B cell (primary cell): Measurements from ENCODE around the gene CYP2W1. TPM values are rescaled to one million over a fixed set of nuclear protein-coding genes. Genes with fewer than 3 reads are reported as not detected.

ENCODE experiments used
- ATAC-seq: fragments of 200-7000 bp; cut with Tn5 transposase; one replicate; pipeline ENCODE4 v1.10.0; 2021; ENCODE audit warnings: low read depth, mild to moderate bottlenecking, moderate number of reproducible peaks, moderate library complexity
- CTCF ChIA-PET: fragments of 350-600 bp; sonication (Branson Sonifier 250); formaldehyde crosslinking; loops from one replicate; lab custom pipeline; 2021; ENCODE audit warnings: antibody characterized with exemption, inconsistent platforms; lab: Charles Lee
- POLR2A ChIA-PET: fragments of 350-600 bp; sonication (Branson Sonifier 250); formaldehyde crosslinking; loops from one replicate; lab custom pipeline; 2021; ENCODE audit warnings: antibody characterized with exemption; lab: Charles Lee
- DNase-seq: peaks from one replicate; pipeline ENCODE4 v3.0.0; 2013
- H2AFZ ChIP-seq: 2 replicates; pipeline ENCODE4 v1.6.1; 2012; ENCODE audit warnings: mild to moderate bottlenecking, low read depth, low read length; ENCODE audit not compliant: insufficient read depth, poor library complexity, severe bottlenecking
- H3K27ac ChIP-seq, 2 donors: 1 replicate in 1 of 2; 2 replicates in 1 of 2; pipeline ENCODE4 v1.5.1; 2012 to 2013; ENCODE audit warnings: low read length in 2 of 2, mild to moderate bottlenecking in 2 of 2, moderate library complexity in 1 of 2
- H3K27me3 ChIP-seq, 4 experiments: fragments of 200-600 bp in 1 of 4; sonication (generic) in 1 of 4; replicated peaks in 1 of 4; 1 replicate in 2 of 4; 2 replicates in 2 of 4; pipeline versions ENCODE4 v1.6.1 to v1.7.0; 2013 to 2016; ENCODE audit warnings: low read length in 3 of 4, mild to moderate bottlenecking in 2 of 4, mixed read lengths in 1 of 4, moderate library complexity in 1 of 4; ENCODE audit not compliant: insufficient read depth in 4 of 4, control insufficient read depth in 3 of 4; ENCODE audit errors: control extremely low read depth in 1 of 4
- H3K36me3 ChIP-seq, 2 experiments: replicated peaks in 1 of 2; 1 replicate in 1 of 2; 2 replicates in 1 of 2; pipeline versions ENCODE4 v1.6.1 to v1.7.1; 2013; ENCODE audit warnings: low read length in 1 of 2; ENCODE audit not compliant: insufficient read depth in 2 of 2, control insufficient read depth in 1 of 2; ENCODE audit errors: control extremely low read depth in 1 of 2, extremely low read depth in 1 of 2
- H3K4me1 ChIP-seq, 2 donors: fragments of 200-600 bp in 1 of 2; sonication (generic) in 1 of 2; 1 replicate in 1 of 2; 2 replicates in 1 of 2; pipeline versions ENCODE4 v1.5.1 to v1.6.1; 2013 to 2017; ENCODE audit warnings: low read length in 2 of 2; ENCODE audit not compliant: control insufficient read depth in 2 of 2, insufficient read depth in 2 of 2
- H3K4me2 ChIP-seq: replicated peaks from 2 replicates; pipeline ENCODE3; 2012; ENCODE audit warnings: mild to moderate bottlenecking, low read depth, low read length; ENCODE audit not compliant: poor library complexity, severe bottlenecking
- H3K4me3 ChIP-seq, 5 experiments: fragments of 200-600 bp in 1 of 5; sonication (generic) in 1 of 5; 1 replicate in 3 of 5; 2 replicates in 2 of 5; pipeline versions ENCODE4 v1.5.1 to v1.7.0; 2011 to 2016; ENCODE audit warnings: low read length in 4 of 5, mild to moderate bottlenecking in 4 of 5, low read depth in 2 of 5, control low read depth in 1 of 5, moderate library complexity in 1 of 5; ENCODE audit not compliant: insufficient read depth in 1 of 5; ENCODE audit errors: control extremely low read depth in 1 of 5, extremely low read depth in 1 of 5
- H3K79me2 ChIP-seq: fragments of 200-600 bp; sonication (generic); one replicate; pipeline ENCODE4 v1.6.0; 2016; ENCODE audit warnings: low read length; ENCODE audit not compliant: control insufficient read depth, insufficient read depth
- H3K9ac ChIP-seq: fragments of 200-600 bp; sonication (generic); 2 replicates; pipeline ENCODE4 v1.6.1; 2017; ENCODE audit warnings: mild to moderate bottlenecking, low read length, moderate library complexity
- H3K9me3 ChIP-seq, 3 donors: one replicate each; pipeline versions ENCODE4 v1.6.1 to v1.7.1; 2013; ENCODE audit warnings: low read length in 2 of 3; ENCODE audit not compliant: control insufficient read depth in 2 of 3, insufficient read depth in 1 of 3; ENCODE audit errors: control extremely low read depth in 1 of 3
- H4K20me1 ChIP-seq: 2 replicates; pipeline ENCODE4 v1.6.0; 2012; ENCODE audit warnings: mild to moderate bottlenecking, low read length; ENCODE audit not compliant: insufficient read depth, control insufficient read depth, poor library complexity, severe bottlenecking
- H3K27ac Mint-ChIP-seq: one replicate; pipeline ENCODE4 v1.8.0; 2021; ENCODE audit warnings: mixed read lengths
- H3K27me3 Mint-ChIP-seq: one replicate; pipeline ENCODE4 v1.8.0; 2021; ENCODE audit warnings: mixed read lengths
- H3K4me1 Mint-ChIP-seq: one replicate; pipeline ENCODE4 v1.8.0; 2021; ENCODE audit warnings: mixed read lengths
- H3K4me3 Mint-ChIP-seq: one replicate; pipeline ENCODE4 v1.8.0; 2021; ENCODE audit warnings: mixed read lengths
- H3K9me3 Mint-ChIP-seq: one replicate; pipeline ENCODE4 v1.8.0; 2022; ENCODE audit warnings: mixed read lengths; ENCODE audit not compliant: insufficient read depth
- WGBS: methylation state at CpG from one replicate; pipeline ENCODE4 v1.1.5; 2013; ENCODE audit warnings: missing lambda C conversion rate; ENCODE audit not compliant: insufficient coverage; 5-methylcytosine and 5-hydroxymethylcytosine counted together
- intact Hi-C: fragments of 100-400 bp; cut with micrococcal nuclease; formaldehyde crosslinking; loops from one replicate; pipeline ENCODE4 v1.10.0; 2022
- polyA plus RNA-seq: library from polyadenylated mRNA; depleted of rRNA; stranded (reverse); fragments of >200 nt; gene quantifications from 2 replicates; pipeline ENCODE4 v1.2.3, GENCODE V29; 2012
- total RNA-seq, 2 donors: library from RNA; stranded (reverse); fragments of 120-200 nt in 1 of 2; gene quantifications; 1 replicate in 1 of 2; 2 replicates in 1 of 2; pipeline versions ENCODE4 v1.2.3 to v1.2.4, GENCODE V29; 2013 to 2022
- TF ChIP-seq, protein P1 (sequence below): fragments of 200-600 bp; IDR thresholded peaks from one replicate; pipeline ENCODE4 v1.8.0; 2022; ENCODE audit warnings: antibody characterized with exemption, mild to moderate bottlenecking

CYP2W1 gene
- total and polyA plus RNA-seq, 2 donors (not counting 1 experiment from before 2014, with no cell fraction given) = not detected

DNA sequence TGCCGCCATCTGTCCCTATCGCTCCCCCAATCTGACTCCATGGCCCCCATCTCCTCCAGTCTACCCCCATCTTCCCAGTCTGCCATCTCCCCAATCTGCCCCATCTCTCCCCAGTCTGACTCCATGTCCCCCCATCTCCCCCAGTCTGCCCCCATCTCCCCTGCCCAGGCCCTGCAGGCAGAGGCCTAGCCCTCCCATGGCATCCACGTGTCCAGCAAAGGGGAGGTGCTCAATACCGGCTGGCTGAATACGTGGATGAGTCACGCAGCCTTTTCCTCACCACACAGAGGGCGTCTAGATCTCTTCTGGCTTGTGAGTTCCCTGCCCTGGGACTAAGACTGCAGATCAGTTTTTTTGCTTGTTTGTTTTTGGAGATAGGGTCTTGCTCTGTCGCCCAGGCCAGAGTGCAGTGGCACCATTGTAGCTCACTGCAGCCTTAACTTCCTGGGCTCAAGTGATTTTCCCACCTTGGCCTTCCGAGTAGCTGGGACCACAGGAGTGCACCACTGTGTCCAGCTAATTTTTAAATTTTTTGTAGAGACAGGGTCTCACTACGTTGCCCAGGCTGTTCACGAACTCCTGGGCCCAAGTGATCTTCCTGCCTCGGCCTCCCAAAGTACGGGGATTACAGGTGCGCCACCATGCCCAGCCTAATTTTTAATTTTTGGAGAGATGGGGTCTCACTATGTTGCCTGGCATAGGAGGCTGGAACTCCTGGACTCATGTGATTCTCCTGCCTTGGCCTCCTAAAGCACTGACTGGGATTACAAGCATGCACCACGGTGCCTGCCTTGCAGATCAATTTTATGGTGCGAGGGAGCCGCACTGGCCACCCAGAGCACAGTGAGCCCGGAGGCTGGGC is 46.0 kb downstream of the CYP2W1 start:
- WGBS = 84% methylated on average over 13 of the region's 18 CpGs
- Histone ChIP-seq H3K36me3 (peaks cover 0 to 8% of the 10 kb centered on the region in 2 experiments), H3K4me3 (peak overlapping the region in 4 of 5 experiments; percentile 50 to 65 (median 58)), H4K20me1 (peaks cover 23% of the 10 kb centered on the region), H3K4me1 (peaks cover 51 to 64% of the 10 kb centered on the region in 2 donors), H3K4me2 (peak overlapping the region; percentile 97), H3K27me3 (peaks cover 0 to 4% (median 1%) of the 10 kb centered on the region in 4 experiments), H3K79me2 (peaks cover 26% of the 10 kb centered on the region), H2AFZ (peak overlapping the region; percentile 72), H3K27ac (peak overlapping the region; percentile 47 to 56), H3K9me3 (peaks cover 0 to 13% (median 0%) of the 10 kb centered on the region in 3 donors), H3K9ac (peak overlapping the region; percentile 75)
- DNase-seq (peak; percentile 58), ATAC-seq (peak; percentile 11)
- POLR2A ChIA-PET = interaction anchor here (2.3 kb wide), 1 partner anchor 15 kb away, joined by 7 read pairs; the partner anchor contains the start of gene GPR146
- peaks cover 56% of the 10 kb centered on the region for H3K4me1 Mint-ChIP-seq
- peaks cover 3% of the 10 kb centered on the region for H3K27me3 Mint-ChIP-seq
- CTCF ChIA-PET = interaction anchor here (0.7 to 1.7 kb wide), 3 partner anchors 14 to 37 kb away, joined by 3 to 6 read pairs (median 4); no protein-coding TSS in a partner anchor
- H3K27ac Mint-ChIP-seq = peak overlapping the region; percentile 82
- peak overlapping the region; percentile 89 for H3K4me3 Mint-ChIP-seq
- intact Hi-C loops = loop anchor here (1.0 to 2.0 kb wide), 5 partner anchors 25 to 131 kb away; partner anchors contain the start of gene ZFAND2A
- no peaks in the 10 kb centered on the region for H3K9me3 Mint-ChIP-seq
- TF ChIP-seq, protein P1, sequence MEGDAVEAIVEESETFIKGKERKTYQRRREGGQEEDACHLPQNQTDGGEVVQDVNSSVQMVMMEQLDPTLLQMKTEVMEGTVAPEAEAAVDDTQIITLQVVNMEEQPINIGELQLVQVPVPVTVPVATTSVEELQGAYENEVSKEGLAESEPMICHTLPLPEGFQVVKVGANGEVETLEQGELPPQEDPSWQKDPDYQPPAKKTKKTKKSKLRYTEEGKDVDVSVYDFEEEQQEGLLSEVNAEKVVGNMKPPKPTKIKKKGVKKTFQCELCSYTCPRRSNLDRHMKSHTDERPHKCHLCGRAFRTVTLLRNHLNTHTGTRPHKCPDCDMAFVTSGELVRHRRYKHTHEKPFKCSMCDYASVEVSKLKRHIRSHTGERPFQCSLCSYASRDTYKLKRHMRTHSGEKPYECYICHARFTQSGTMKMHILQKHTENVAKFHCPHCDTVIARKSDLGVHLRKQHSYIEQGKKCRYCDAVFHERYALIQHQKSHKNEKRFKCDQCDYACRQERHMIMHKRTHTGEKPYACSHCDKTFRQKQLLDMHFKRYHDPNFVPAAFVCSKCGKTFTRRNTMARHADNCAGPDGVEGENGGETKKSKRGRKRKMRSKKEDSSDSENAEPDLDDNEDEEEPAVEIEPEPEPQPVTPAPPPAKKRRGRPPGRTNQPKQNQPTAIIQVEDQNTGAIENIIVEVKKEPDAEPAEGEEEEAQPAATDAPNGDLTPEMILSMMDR = no peak
